GM19238 (cell line): Measurements from ENCODE around the gene FBXL7.

Source experiments
- DNase-seq: peaks from one replicate; pipeline ENCODE4 v3.0.0; 2011; ENCODE audit warnings: low spot score; ENCODE audit not compliant: insufficient read length

FBXL7 gene

DNA sequence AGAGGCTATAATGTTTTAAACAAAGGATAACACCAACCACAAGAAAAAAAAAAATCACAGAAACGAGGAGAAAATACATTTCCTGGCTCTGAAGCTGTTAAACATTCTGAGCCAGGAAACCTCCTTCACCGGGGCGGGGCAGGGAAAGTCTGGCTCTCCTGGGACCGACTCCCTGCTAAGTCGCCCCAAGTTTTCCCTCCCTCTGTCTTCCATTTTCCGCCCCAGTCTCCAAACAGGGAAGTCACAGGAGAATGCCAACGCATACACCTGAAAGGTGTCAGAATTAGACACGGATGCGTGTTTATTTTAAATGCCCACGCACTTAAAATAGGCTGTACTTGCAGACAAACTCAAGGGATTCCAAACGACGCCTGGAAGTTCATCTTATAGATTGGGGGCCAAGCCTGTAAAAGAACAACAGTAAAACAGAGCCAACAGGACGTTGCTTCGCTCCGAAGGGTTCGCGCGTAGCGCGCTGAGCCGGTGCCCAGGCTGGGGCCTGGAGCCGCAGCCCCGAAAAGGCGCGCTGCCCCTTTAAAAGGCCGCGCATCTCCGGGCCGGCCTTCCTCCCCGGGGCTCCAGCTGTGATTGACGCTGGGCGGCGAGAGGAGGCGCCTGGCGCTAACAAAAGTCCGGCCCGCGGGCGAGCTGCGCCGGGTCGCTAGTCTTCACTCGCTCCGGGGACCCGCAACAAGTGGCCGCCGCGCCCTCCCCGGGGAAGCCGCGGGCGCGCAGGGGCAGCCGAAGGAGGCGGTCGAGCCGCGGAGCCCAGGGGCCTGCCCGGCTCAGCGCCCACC is at the start of gene FBXL7:
Gene FBXL7, plus strand, starts transcription at position 653 of the 797 bp plus-strand sequence.
- no peak for DNase-seq

- DNase-seq = no peak
Observed at GRCh38 chr5:15450473-15450872, 49.5 kb upstream of the FBXL7 start.

- DNase-seq = no peak
Observed at GRCh38 chr5:15450949-15451348, 49.0 kb upstream of the FBXL7 start.

- DNase-seq = no peak
Observed at GRCh38 chr5:15452030-15452429, 48.0 kb upstream of the FBXL7 start.

GRCh38 chr5:15452781-15453180 is 47.2 kb upstream of the FBXL7 start:
- no peak for DNase-seq

- DNase-seq = no peak
Observed at GRCh38 chr5:15459200-15459599, 40.8 kb upstream of the FBXL7 start.

DNA sequence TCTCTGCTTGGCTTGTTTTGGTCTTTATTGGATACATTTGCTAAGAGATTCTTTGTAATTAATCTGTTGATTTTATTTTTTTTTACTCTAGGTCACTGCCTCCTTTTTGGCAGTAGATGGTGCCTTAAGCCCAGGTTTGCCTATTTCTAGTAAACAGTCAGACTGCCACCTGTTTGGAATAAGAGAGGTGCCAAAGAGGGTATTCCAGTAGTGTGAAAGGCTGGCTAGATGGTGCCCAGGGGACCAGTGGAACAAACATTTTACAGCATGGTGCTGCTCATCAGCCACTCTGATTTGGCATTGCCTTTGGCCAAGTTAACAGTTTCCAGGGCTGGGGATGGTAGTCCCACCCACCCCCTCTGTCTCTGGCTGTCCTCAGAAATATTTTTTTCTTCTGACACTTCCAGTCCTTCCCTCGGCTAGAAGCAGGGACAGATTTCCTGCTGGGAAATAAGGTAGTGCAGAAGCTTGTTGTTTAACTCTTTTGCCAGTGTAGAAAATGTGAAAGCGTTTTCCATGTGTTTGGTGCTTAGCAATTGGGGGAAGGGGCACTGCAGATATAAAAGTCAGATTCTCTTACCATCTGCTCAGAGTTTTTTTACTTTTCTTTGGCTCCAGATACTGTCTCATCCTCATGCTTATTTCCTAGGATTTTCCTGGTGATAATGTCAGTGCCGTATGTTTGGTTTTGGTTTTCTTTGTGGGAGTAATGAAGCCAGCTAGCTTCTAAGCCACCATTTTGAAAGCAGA is 36.6 kb upstream of the FBXL7 start:
- no peak for DNase-seq

GRCh38 chr5:15472116-15472515 is 27.9 kb upstream of the FBXL7 start:
- DNase-seq = no peak

GRCh38 chr5:15474143-15474719 is 25.7 kb upstream of the FBXL7 start:
- no peak for DNase-seq

DNA sequence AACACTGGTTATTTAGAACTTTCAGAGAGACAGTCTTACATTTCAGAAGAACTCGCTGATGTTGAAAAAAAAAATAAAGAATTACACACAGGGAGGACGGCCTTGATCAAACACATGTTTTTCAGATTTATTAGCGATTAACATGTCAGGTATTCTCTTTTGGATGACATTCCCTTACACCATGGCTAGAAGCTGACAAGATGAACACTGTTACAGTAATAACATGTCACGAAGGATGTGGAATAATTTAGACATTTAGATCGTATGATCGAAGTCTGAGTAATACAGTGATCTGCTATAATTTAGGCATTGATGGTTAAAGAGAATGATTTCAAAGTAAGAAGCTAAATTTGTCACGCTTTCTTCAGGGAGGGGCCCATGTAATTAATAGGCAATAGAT is 24.6 kb upstream of the FBXL7 start:
- no peak for DNase-seq

DNA sequence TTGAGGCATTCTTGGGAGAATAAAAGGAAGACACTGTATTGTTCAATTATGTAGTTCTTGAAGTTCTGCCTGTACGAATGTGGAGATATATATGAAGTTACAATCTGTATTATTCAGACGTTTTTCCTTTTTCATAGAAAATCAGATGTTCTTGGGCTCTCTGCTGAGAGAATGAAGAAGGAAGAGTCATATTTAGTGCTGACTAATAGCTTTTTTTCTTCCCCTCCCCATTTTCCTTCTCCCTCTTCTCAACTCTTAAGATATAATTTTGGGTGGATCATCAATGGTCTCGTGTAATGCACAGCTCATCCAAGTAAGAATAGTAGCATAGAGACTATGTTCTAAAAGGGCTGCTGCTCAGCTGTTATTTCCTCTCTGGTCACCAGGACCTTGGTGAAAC is 23.0 kb upstream of the FBXL7 start:
- DNase-seq = no peak

DNA sequence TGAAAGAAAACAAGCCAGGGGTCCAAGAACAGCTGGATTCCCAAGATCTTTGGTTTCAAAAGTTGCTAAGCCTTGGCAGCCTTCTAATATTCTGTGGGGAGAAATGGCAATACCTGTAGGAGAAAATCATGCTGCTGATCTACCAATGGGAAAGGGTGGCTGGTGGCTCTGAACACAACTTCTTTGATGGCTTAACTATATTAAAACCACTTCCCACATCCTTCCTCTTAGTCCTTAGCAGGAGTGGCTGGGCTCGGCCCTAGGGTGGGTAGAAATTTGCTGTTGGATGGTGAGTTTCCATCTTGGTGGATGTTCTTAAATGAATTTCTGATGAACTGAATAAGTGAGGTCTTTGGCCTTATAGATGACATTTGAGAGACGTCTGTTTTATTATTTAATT is 19.5 kb upstream of the FBXL7 start:
- no peak for DNase-seq

GRCh38 chr5:15483351-15484097 is 16.5 kb upstream of the FBXL7 start:
- no peak for DNase-seq

DNA sequence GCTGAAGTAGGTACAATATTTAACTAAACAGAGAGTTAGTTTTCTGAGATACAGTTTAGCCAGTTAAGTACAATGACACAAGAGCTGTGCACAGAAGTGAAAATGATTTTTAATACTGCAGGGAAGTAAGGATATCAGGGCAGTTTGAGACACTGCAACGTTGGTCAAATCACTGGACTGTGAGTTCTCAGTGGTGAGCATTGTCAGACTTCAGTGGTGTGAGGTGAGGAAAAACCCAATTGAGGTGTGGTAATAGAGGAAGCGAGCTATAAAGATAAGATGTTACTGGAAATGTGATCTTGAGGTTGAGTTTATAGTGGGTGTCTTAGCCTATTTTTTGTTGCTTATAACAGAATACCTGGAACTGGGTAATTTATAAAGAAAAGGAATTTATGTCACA is 12.8 kb upstream of the FBXL7 start:
- no peak for DNase-seq

DNA sequence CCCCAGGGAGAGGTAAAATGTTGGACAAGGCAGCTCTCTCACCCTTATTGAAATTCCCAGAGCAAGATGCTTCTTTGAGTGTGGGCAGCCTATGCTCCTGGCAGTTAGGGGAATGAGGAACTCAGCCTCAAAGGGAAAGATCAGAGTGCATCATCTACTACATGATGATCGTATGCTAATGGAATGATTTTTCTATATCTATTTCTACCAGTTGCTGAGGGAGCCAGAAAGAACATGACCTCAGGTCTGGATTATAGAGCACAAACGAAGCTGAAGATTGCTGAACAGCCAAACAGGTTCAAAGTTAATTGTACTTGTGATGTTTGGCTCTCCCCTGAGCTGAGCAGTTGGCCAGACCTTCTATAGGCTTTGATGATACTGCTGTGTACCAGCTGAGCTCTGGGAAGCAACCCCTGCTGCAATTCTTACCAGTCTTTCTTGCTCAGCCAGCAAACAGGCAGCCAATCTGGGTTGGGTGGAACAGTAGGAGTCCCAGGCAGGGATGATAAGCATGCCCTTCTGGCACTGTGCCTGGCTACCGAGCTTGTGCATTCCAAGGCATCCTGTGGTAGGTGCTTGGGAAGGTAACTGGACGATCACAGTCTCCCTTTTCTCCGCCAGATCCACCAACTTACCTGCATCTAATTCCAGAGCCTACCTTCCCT is 10.3 kb upstream of the FBXL7 start:
- DNase-seq = no peak

GRCh38 chr5:15492545-15492944 is 7.4 kb upstream of the FBXL7 start:
- no peak for DNase-seq

- DNase-seq = no peak
Observed at GRCh38 chr5:15493501-15493900, 6.5 kb upstream of the FBXL7 start.

DNA sequence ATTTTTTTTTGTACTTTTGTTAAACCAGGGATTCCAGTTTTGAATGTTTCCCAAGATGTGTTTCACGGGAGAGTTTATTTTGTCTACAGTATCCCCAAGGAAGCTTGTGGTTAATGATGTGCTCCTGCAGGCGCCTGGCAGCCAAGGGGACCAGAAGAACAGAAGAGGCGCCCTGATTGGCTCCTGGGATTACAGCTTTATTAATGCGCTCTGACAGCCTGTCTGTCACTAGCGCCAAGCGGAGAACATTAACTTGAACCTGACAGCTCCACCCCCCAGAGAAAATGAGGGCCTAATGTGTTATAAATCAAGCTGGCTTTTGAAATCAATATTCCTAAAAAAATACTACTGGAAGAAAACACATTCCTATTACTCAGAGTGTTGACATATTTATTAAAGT is 5.0 kb upstream of the FBXL7 start:
- DNase-seq = no peak

GRCh38 chr5:15496886-15497285 is 3.1 kb upstream of the FBXL7 start:
- no peak for DNase-seq

DNA sequence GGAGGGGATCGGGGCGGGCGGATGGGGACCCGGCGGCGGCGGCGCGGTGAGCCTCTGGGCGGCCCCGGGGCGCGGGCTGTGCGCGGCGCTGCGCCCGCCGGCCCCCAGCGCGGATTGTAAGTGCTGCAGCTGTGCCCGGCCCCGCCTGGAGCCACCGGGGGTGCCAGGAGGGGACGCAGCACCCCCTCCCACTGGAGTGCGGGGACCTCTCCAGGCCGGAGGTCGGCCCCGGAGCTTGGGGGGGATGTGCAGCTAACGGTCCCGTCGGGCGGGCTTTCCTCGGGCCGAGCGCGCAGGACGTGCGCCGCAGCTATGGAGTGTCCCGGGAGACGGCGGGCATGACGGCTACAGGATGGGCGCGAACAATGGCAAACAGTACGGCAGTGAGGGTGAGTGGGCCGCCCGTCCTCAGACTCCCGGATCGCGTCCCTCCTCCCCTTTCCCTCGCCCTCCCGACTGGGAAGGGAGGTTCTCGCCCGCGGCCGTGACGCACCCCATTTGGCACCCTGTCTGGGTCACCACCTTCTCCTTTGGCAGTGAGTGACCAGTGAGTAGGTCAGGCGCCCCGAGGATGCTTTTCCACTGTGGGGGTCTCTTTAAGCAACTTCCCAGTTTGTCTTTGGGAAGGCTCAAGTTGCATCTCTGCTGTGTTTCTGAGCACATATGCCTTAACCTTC is 483 bp downstream of the FBXL7 start:
- DNase-seq = no peak
